ENCODE results near the gene TSFM. TPM values are rescaled to one million over a fixed set of nuclear protein-coding genes. Genes with fewer than 3 reads are reported as not detected.

Gene TSFM
- total and polyA plus RNA-seq, 4 donors = 14.6 to 60.5 (median 38.2) TPM

GRCh38 chr12:57781244-57781643 lies 1.3 kb upstream of the TSFM start:
- no peaks in the 10 kb centered on the region for H3K27me3 ChIP-seq (ENCODE audit: control insufficient read depth in 4 of 4, insufficient read depth in 4 of 4, low read length in 3 of 4)
- no peak overlapping the region for H3K27ac ChIP-seq (ENCODE audit: low read depth in 1 of 2, low read length in 2 of 2)
- H3K9ac ChIP-seq (ENCODE audit: low read depth in 1 of 2, low read length in 2 of 2) = no peak overlapping the region
- no peak for DNase-seq (ENCODE audit: low spot score)
- TF ChIP-seq ZBTB33 (IDR thresholded peaks at IDR 0.05) = no peak
- TF ChIP-seq RAD21 (IDR thresholded peaks at IDR 0.05) = no peak
- no peak for TF ChIP-seq FOXA1 (IDR thresholded peaks at IDR 0.05)
- TF ChIP-seq ATF3 (IDR thresholded peaks at IDR 0.05) = no peak
- no peak for TF ChIP-seq FOXA2 (IDR thresholded peaks at IDR 0.05)
- no peak for TF ChIP-seq RXRA (IDR thresholded peaks at IDR 0.05)
- TF ChIP-seq HNF4G (IDR thresholded peaks at IDR 0.05) = no peak
- no peak for TF ChIP-seq REST (IDR thresholded peaks at IDR 0.05)
- TF ChIP-seq MAX (IDR thresholded peaks at IDR 0.05) = no peak
- TF ChIP-seq SP1 (IDR thresholded peaks at IDR 0.05) = no peak
- no peak for TF ChIP-seq HNF4A (conservative IDR thresholded peaks at IDR 0.05)
- no peak overlapping the region for H3K4me3 ChIP-seq (ENCODE audit: low read depth in 1 of 3, low read length in 3 of 3)
- WGBS = 92% methylated on average over 3 of the region's 3 CpGs
- no peaks in the 10 kb centered on the region for H3K9me3 ChIP-seq (ENCODE audit: control insufficient read depth in 4 of 4, low read length in 3 of 4)
- H3K4me1 ChIP-seq (ENCODE audit: control insufficient read depth in 4 of 4, insufficient read depth in 4 of 4, low read length in 3 of 4) = peaks cover 0 to 19% (median 15%) of the 10 kb centered on the region in 4 donors
- peaks cover 1 to 9% (median 6%) of the 10 kb centered on the region in 4 donors for H3K36me3 ChIP-seq (ENCODE audit: control insufficient read depth in 4 of 4, insufficient read depth in 3 of 4, low read depth in 1 of 4, low read length in 3 of 4)

GRCh38 chr12:57781801-57782200 lies 786 bp upstream of the TSFM start:
- 73% methylated on average over 2 of the region's 2 CpGs for WGBS
- DNase-seq (ENCODE audit: low spot score) = no peak
- Histone ChIP-seq H3K36me3 (ENCODE audit: control insufficient read depth in 4 of 4, insufficient read depth in 3 of 4, low read depth in 1 of 4, low read length in 3 of 4) (peaks cover 2 to 13% (median 12%) of the 10 kb centered on the region in 4 donors), H3K4me3 (ENCODE audit: low read depth in 1 of 3, low read length in 3 of 3) (no peak overlapping the region), H3K4me1 (ENCODE audit: control insufficient read depth in 4 of 4, insufficient read depth in 4 of 4, low read length in 3 of 4) (peaks cover 0 to 19% (median 15%) of the 10 kb centered on the region in 4 donors), H3K9ac (ENCODE audit: low read depth in 1 of 2, low read length in 2 of 2) (no peak overlapping the region), H3K27me3 (ENCODE audit: control insufficient read depth in 4 of 4, insufficient read depth in 4 of 4, low read length in 3 of 4) (no peaks in the 10 kb centered on the region), H3K9me3 (ENCODE audit: control insufficient read depth in 4 of 4, low read length in 3 of 4) (no peaks in the 10 kb centered on the region), H3K27ac (ENCODE audit: low read depth in 1 of 2, low read length in 2 of 2) (no peak overlapping the region)
- TF ChIP-seq EGR1 (IDR thresholded peaks at IDR 0.05; ENCODE audit: low read depth in 2 of 2) (no peak), FOXA1 (IDR thresholded peaks at IDR 0.05) (no peak), FOXA2 (IDR thresholded peaks at IDR 0.05) (no peak), HNF4G (IDR thresholded peaks at IDR 0.05) (no peak), GABPA (IDR thresholded peaks at IDR 0.05 in 1 of 2, conservative IDR thresholded peaks at IDR 0.05 in 1 of 2) (no peak), REST (IDR thresholded peaks at IDR 0.05) (no peak), CTCF (IDR thresholded peaks at IDR 0.05; ENCODE audit: low read depth, low read length, missing input control) (no peak), HNF4A (conservative IDR thresholded peaks at IDR 0.05) (no peak), ATF3 (IDR thresholded peaks at IDR 0.05) (no peak), RAD21 (IDR thresholded peaks at IDR 0.05) (no peak), NR2F2 (IDR thresholded peaks at IDR 0.05) (no peak), RXRA (IDR thresholded peaks at IDR 0.05) (no peak), ZBTB33 (IDR thresholded peaks at IDR 0.05) (no peak), SP1 (IDR thresholded peaks at IDR 0.05) (no peak), TAF1 (conservative IDR thresholded peaks at IDR 0.05) (no peak), MAX (IDR thresholded peaks at IDR 0.05) (no peak)

Data from liver (tissue), 9 donors.